Measurements from ENCODE around the gene BCAT1. TPM values are rescaled to one million over a fixed set of nuclear protein-coding genes. Genes with fewer than 3 reads are reported as not detected.

BCAT1 gene
- total RNA-seq, 1 donor, result 453 TPM

DNA sequence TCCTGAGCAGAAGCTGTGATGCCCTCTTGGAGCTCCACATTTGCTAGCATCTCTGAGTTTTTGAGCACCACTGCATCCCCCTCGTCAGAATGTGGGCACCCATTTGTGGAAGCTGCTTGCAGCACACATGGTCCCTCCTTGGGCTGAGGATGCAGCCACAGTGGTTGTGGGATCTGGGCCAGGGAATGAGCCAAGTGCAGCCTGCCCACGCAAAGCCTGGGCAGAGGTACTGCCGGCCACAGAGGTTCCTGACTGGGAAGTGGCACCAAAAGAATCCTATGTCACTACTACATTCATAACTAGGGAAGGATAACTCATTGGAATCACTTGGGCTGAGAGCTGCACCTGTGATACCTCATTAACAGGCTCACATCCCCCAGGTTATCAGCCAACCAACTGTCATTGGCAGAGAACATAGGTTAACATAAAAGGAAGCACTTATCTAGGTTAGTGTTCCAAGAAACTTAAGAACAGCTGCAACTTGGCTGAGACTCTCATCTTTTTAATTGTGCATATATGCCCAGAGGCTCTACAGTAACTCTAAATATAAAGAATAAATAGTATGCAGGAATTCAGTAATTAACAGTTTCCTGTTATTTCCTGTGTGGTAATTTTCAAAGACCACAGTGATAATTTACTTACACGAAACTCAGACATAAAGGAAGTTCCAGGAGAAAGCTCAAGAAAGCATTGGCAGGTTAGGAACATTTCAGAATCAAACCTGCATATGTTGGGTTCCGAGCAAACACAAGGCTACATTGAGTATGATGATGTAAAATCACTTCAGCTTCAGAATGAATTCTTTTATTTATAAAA is 145.3 kb downstream of the BCAT1 start:
- H3K4me3 ChIP-seq (ENCODE audit: low read depth, low read length), result no peak overlapping the region
- TF ChIP-seq, protein P1, sequence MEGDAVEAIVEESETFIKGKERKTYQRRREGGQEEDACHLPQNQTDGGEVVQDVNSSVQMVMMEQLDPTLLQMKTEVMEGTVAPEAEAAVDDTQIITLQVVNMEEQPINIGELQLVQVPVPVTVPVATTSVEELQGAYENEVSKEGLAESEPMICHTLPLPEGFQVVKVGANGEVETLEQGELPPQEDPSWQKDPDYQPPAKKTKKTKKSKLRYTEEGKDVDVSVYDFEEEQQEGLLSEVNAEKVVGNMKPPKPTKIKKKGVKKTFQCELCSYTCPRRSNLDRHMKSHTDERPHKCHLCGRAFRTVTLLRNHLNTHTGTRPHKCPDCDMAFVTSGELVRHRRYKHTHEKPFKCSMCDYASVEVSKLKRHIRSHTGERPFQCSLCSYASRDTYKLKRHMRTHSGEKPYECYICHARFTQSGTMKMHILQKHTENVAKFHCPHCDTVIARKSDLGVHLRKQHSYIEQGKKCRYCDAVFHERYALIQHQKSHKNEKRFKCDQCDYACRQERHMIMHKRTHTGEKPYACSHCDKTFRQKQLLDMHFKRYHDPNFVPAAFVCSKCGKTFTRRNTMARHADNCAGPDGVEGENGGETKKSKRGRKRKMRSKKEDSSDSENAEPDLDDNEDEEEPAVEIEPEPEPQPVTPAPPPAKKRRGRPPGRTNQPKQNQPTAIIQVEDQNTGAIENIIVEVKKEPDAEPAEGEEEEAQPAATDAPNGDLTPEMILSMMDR (IDR thresholded peaks at IDR 0.05; ENCODE audit: insufficient read depth, low read length), result no peak
- DNase-seq (ENCODE audit: low read depth), result no peak

DNA sequence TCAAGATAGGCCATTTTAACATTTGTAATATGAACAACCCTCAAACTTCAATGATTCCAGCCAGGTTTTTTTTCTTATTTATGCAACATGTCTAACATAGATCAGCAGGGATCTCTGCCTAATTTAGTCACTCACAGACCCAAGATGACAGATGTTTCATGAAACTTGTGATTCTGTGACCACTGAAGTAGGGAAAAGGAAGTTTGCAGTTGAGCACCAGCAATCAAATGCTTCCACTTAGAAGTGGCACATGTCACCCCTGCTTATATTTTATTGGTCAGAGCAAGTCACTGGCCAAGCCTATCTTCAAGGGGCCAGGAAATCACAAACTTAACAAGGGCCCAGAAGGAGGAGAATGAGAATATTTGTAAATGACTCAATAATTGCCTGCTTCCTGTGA is 150.6 kb downstream of the BCAT1 start:
- DNase-seq (ENCODE audit: low read depth), result no peak
- no peak overlapping the region for H3K4me3 ChIP-seq (ENCODE audit: low read depth, low read length)
- TF ChIP-seq, protein P1 (IDR thresholded peaks at IDR 0.05; ENCODE audit: insufficient read depth, low read length), result no peak

DNA sequence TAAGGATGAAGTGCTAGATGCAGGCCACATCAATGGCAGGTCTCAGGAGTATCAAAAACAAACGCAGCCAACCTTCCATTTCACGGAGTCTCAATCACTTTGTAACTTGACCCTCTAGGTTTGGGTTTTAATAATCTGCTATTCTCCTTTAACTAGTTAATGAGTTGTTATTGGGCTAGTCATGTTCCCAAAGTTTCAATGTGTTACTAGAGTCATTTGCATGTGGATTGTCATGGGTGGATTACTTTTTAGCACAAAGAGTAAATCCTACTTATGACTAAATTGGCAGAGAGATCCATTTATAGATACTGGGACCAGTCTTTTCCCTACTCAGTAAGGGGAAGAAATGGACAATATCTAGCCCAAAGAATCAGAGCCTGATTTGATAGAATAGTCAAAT is 151.0 kb downstream of the BCAT1 start:
- DNase-seq (ENCODE audit: low read depth), result no peak
- no peak overlapping the region for H3K4me3 ChIP-seq (ENCODE audit: low read depth, low read length)
- TF ChIP-seq, protein P1 (IDR thresholded peaks at IDR 0.05; ENCODE audit: insufficient read depth, low read length), result no peak

DNA sequence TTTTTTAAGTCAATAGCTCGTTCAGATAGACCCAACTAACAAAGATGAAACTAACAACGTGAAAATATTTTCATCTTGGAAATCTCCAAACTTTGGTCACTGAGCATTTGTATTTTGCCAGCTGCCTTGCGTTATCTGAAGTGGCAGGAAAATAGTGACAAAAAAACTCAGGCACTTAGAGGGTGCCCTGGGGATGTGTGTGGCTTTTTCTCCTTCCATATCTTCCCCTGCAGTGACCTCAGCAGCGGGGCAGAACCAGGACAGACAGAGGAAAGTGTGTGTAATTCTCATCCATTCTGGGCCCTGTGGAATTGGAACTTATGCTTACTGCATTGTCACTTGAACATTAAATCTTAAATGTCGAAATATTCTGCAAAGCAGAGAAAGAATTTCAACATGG is 152.0 kb downstream of the BCAT1 start:
- DNase-seq (ENCODE audit: low read depth), result no peak
- TF ChIP-seq, protein P1 (IDR thresholded peaks at IDR 0.05; ENCODE audit: insufficient read depth, low read length), result no peak
- no peak overlapping the region for H3K4me3 ChIP-seq (ENCODE audit: low read depth, low read length)

DNA sequence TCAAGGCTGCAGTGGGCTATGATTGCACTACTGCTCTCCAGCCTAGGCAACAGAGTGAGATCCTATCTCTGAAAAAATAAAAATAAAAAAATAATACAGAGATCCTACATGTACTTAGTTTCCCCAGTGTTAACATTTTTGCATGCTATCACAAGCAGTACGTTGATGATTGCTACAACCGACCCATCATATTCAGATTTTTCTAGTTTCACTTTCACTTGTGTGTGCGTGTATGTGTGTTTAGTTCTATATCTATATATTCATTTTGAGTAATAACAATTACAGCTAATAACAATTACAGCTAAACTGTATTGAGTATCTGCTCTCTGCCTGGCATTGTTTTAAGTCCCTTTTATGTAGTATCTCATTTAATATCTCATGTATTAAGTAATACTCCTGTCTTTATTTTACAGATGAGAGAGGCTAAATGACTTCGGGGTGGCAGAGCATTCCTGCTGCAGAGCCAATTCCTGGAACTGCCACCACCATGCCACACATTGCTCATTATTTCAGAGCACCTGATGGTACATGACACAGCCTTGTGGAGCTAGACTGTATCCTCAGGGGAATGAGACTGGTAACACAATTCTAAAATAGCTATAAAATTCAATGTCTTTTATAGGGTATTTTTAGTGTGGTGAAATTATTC is 153.1 kb downstream of the BCAT1 start:
- H3K4me3 ChIP-seq (ENCODE audit: low read depth, low read length), result no peak overlapping the region
- no peak for DNase-seq (ENCODE audit: low read depth)
- TF ChIP-seq, protein P1 (IDR thresholded peaks at IDR 0.05; ENCODE audit: insufficient read depth, low read length), result no peak

DNA sequence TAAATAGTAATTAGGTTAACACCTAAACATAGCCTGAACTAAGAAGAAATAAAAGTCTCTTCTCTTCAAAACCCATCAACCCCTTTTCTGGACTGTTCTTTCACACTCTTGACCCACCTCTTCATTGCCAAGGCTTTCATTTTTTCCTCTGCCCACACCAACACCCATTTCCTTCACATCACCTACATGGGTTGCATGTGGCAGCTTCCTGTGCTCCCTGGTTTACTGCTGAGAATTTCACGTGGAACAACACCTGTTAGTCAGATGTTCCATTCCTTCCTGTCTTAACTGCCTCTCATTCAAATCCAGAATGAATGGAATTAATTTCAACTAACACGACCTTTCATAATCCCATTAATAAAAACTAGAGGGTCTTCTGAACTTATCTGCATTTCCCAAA is 157.3 kb downstream of the BCAT1 start:
- no peak for DNase-seq (ENCODE audit: low read depth)
- no peak overlapping the region for H3K4me3 ChIP-seq (ENCODE audit: low read depth, low read length)
- TF ChIP-seq, protein P1 (IDR thresholded peaks at IDR 0.05; ENCODE audit: insufficient read depth, low read length), result no peak
